HepG2 (cell line): Measurements from ENCODE around the gene MMP17. TPM values are rescaled to one million over a fixed set of nuclear protein-coding genes. Genes with fewer than 3 reads are reported as not detected.

Source experiments
- GABPA ChIP-seq, 2 experiments: IDR thresholded peaks; 2 replicates each; pipeline ENCODE4 v1.6.1; 2011 to 2016; ENCODE audit warnings: low read depth in 2 of 2, low read length in 1 of 2, missing biosample characterization in 1 of 2, missing genetic modification characterization in 1 of 2
- JUND ChIP-seq: sonication (generic); formaldehyde crosslinking; IDR thresholded peaks from 2 replicates; pipeline ENCODE4 v1.8.0; 2022; ENCODE audit warnings: mild to moderate bottlenecking, missing genetic modification reagents
- KDM5B ChIP-seq: sonication (generic); formaldehyde crosslinking; IDR thresholded peaks from 2 replicates; pipeline ENCODE4 v1.4.0; 2020; ENCODE audit warnings: missing genetic modification reagents, mild to moderate bottlenecking, borderline replicate concordance
- RBAK ChIP-seq: sonication (generic); formaldehyde crosslinking; IDR thresholded peaks from 2 replicates; pipeline ENCODE4 v1.5.1; 2020; ENCODE audit warnings: mild to moderate bottlenecking, missing genetic modification reagents
- SCMH1 ChIP-seq: sonication (generic); formaldehyde crosslinking; IDR thresholded peaks from 2 replicates; pipeline ENCODE4 v1.9.0; 2021; ENCODE audit warnings: missing genetic modification reagents, mild to moderate bottlenecking, borderline replicate concordance
- SRSF9 ChIP-seq: fragments of 200-400 bp; formaldehyde crosslinking; IDR thresholded peaks from 2 replicates; pipeline ENCODE4 v1.6.1; 2018; ENCODE audit warnings: borderline replicate concordance, mild to moderate bottlenecking, low read depth, low read length; ENCODE audit not compliant: insufficient read depth, poor library complexity, severe bottlenecking
- TBX2 ChIP-seq: sonication (generic); formaldehyde crosslinking; IDR thresholded peaks from 2 replicates; pipeline ENCODE4 v1.5.0; 2020; ENCODE audit warnings: missing genetic modification reagents, mild to moderate bottlenecking, borderline replicate concordance
- TSC22D2 ChIP-seq: sonication (generic); formaldehyde crosslinking; IDR thresholded peaks from 2 replicates; pipeline ENCODE4 v1.5.1; 2020; ENCODE audit warnings: missing genetic modification reagents, mild to moderate bottlenecking, borderline replicate concordance
- ZFP62 ChIP-seq: sonication (generic); formaldehyde crosslinking; IDR thresholded peaks from 2 replicates; pipeline ENCODE4 v1.4.0; 2020; ENCODE audit warnings: missing genetic modification reagents
- ZNF34 ChIP-seq: sonication (generic); formaldehyde crosslinking; IDR thresholded peaks from 2 replicates; pipeline ENCODE4 v1.4.0; 2020; ENCODE audit warnings: mild to moderate bottlenecking, missing genetic modification reagents, borderline replicate concordance
- ZNF451 ChIP-seq: sonication (generic); formaldehyde crosslinking; IDR thresholded peaks from 2 replicates; pipeline ENCODE4 v1.5.0; 2020; ENCODE audit warnings: mild to moderate bottlenecking, missing genetic modification reagents
- ZNF570 ChIP-seq: sonication (generic); formaldehyde crosslinking; IDR thresholded peaks from 2 replicates; pipeline ENCODE4 v1.4.0; 2020; ENCODE audit warnings: mild to moderate bottlenecking, missing genetic modification reagents, borderline replicate concordance
- ZNF776 ChIP-seq: sonication (generic); formaldehyde crosslinking; IDR thresholded peaks from 2 replicates; pipeline ENCODE4 v1.4.0; 2020; ENCODE audit warnings: mild to moderate bottlenecking, missing genetic modification reagents
- ZNF850 ChIP-seq: sonication (generic); formaldehyde crosslinking; conservative IDR thresholded peaks from 2 replicates; pipeline ENCODE4 v1.9.0; 2021; ENCODE audit warnings: mild to moderate bottlenecking, missing genetic modification reagents
- polyA plus RNA-seq, 8 experiments: library from polyadenylated mRNA; depleted of rRNA in 3 of 8; stranded (reverse) in 7 of 8; unstranded in 1 of 8; fragments of >200 nt; fragmentation: Illumina TruSeq in 4 of 8; extraction: Trizol in 4 of 8; gene quantifications; 2 replicates each; pipeline versions ENCODE4 v1.2.1 to v1.2.3, GENCODE V29; 2011 to 2016; ENCODE audit warnings: low read depth in 4 of 8, missing spikeins in 1 of 8, mixed read lengths in 1 of 8; ENCODE audit not compliant: insufficient read depth in 1 of 8
- total RNA-seq, 5 experiments: library from RNA; depleted of rRNA; stranded (reverse); fragments of >200 nt; fragmentation: Illumina TruSeq; extraction: Trizol; gene quantifications; 2 replicates each; pipeline ENCODE4 v1.2.3, GENCODE V29; 2016; ENCODE audit warnings: low read depth in 1 of 5
- TF ChIP-seq, protein P1 (sequence below): sonication (generic); formaldehyde crosslinking; IDR thresholded peaks from 2 replicates; pipeline ENCODE4 v1.5.1; 2020; ENCODE audit warnings: mild to moderate bottlenecking, missing genetic modification reagents, borderline replicate concordance
- TF ChIP-seq, protein P2 (sequence below): sonication (generic); formaldehyde crosslinking; IDR thresholded peaks from 2 replicates; pipeline ENCODE4 v1.5.1; 2020; ENCODE audit warnings: missing genetic modification reagents, mild to moderate bottlenecking, borderline replicate concordance
- TF ChIP-seq, protein P3 (sequence below): sonication (generic); formaldehyde crosslinking; IDR thresholded peaks from 2 replicates; pipeline ENCODE4 v1.8.1; 2023; ENCODE audit warnings: missing genetic modification reagents, mild to moderate bottlenecking, borderline replicate concordance
- TF ChIP-seq, protein P4 (sequence below): sonication (generic); formaldehyde crosslinking; IDR thresholded peaks from 2 replicates; pipeline ENCODE4 v1.4.0; 2020; ENCODE audit warnings: missing genetic modification reagents
- TF ChIP-seq, protein P5 (sequence below): sonication (generic); formaldehyde crosslinking; IDR thresholded peaks from 2 replicates; pipeline ENCODE4 v1.4.0; 2020; ENCODE audit warnings: low read depth, mild to moderate bottlenecking, missing genetic modification reagents

MMP17 gene
- total and polyA plus RNA-seq, 2 of the 13 experiments (the other 11 are each of a cell fraction or from before 2014, with no cell fraction given): 0.55 to 0.80 TPM

DNA sequence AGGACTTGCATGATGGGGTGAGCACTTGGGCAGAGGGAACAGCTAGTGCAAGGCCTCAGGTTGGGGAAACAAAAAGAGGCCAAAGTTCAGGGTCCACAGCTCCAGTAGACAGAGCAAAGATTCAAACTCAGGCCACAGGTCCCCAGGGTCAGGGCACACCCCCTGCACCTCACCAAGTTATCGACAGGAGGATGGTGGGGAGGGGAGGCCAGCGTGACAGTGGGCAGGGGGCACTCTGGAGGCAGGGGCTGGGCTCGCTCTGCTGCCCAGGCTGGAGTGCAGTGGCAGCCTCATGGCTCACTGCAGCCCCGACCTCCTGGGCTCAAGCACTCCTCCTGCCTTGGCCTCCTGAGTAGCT lies 33.9 kb downstream of the MMP17 start (continued):
- TF ChIP-seq, protein P1, sequence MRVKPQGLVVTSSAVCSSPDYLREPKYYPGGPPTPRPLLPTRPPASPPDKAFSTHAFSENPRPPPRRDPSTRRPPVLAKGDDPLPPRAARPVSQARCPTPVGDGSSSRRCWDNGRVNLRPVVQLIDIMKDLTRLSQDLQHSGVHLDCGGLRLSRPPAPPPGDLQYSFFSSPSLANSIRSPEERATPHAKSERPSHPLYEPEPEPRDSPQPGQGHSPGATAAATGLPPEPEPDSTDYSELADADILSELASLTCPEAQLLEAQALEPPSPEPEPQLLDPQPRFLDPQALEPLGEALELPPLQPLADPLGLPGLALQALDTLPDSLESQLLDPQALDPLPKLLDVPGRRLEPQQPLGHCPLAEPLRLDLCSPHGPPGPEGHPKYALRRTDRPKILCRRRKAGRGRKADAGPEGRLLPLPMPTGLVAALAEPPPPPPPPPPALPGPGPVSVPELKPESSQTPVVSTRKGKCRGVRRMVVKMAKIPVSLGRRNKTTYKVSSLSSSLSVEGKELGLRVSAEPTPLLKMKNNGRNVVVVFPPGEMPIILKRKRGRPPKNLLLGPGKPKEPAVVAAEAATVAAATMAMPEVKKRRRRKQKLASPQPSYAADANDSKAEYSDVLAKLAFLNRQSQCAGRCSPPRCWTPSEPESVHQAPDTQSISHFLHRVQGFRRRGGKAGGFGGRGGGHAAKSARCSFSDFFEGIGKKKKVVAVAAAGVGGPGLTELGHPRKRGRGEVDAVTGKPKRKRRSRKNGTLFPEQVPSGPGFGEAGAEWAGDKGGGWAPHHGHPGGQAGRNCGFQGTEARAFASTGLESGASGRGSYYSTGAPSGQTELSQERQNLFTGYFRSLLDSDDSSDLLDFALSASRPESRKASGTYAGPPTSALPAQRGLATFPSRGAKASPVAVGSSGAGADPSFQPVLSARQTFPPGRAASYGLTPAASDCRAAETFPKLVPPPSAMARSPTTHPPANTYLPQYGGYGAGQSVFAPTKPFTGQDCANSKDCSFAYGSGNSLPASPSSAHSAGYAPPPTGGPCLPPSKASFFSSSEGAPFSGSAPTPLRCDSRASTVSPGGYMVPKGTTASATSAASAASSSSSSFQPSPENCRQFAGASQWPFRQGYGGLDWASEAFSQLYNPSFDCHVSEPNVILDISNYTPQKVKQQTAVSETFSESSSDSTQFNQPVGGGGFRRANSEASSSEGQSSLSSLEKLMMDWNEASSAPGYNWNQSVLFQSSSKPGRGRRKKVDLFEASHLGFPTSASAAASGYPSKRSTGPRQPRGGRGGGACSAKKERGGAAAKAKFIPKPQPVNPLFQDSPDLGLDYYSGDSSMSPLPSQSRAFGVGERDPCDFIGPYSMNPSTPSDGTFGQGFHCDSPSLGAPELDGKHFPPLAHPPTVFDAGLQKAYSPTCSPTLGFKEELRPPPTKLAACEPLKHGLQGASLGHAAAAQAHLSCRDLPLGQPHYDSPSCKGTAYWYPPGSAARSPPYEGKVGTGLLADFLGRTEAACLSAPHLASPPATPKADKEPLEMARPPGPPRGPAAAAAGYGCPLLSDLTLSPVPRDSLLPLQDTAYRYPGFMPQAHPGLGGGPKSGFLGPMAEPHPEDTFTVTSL (CRISPR knock-in tag): no peak
- peak; percentile 61; the same call in 1 of the 2 replicates for TF ChIP-seq JUND
- TF ChIP-seq GABPA (IDR thresholded peaks at IDR 0.05; ENCODE audit: low read depth, low read length): no peak
- TF ChIP-seq GABPA (CRISPR knock-in tag; IDR thresholded peaks at IDR 0.05; ENCODE audit: low read depth): no peak
- TF ChIP-seq, protein P2, sequence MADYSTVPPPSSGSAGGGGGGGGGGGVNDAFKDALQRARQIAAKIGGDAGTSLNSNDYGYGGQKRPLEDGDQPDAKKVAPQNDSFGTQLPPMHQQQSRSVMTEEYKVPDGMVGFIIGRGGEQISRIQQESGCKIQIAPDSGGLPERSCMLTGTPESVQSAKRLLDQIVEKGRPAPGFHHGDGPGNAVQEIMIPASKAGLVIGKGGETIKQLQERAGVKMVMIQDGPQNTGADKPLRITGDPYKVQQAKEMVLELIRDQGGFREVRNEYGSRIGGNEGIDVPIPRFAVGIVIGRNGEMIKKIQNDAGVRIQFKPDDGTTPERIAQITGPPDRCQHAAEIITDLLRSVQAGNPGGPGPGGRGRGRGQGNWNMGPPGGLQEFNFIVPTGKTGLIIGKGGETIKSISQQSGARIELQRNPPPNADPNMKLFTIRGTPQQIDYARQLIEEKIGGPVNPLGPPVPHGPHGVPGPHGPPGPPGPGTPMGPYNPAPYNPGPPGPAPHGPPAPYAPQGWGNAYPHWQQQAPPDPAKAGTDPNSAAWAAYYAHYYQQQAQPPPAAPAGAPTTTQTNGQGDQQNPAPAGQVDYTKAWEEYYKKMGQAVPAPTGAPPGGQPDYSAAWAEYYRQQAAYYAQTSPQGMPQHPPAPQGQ: no peak
- TF ChIP-seq, protein P3, sequence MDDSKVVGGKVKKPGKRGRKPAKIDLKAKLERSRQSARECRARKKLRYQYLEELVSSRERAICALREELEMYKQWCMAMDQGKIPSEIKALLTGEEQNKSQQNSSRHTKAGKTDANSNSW: no peak
- TF ChIP-seq ZNF34 (CRISPR knock-in tag): no peak
- TF ChIP-seq ZNF451 (CRISPR knock-in tag): no peak
- no peak for TF ChIP-seq ZNF776
- TF ChIP-seq ZFP62 (CRISPR knock-in tag): no peak
- TF ChIP-seq ZNF570 (CRISPR knock-in tag): no peak
- TF ChIP-seq TSC22D2 (CRISPR knock-in tag): no peak
- no peak for TF ChIP-seq RBAK (CRISPR knock-in tag)
- peak; percentile 34; the same call in 1 of the 2 replicates for TF ChIP-seq TBX2
- TF ChIP-seq, protein P4, sequence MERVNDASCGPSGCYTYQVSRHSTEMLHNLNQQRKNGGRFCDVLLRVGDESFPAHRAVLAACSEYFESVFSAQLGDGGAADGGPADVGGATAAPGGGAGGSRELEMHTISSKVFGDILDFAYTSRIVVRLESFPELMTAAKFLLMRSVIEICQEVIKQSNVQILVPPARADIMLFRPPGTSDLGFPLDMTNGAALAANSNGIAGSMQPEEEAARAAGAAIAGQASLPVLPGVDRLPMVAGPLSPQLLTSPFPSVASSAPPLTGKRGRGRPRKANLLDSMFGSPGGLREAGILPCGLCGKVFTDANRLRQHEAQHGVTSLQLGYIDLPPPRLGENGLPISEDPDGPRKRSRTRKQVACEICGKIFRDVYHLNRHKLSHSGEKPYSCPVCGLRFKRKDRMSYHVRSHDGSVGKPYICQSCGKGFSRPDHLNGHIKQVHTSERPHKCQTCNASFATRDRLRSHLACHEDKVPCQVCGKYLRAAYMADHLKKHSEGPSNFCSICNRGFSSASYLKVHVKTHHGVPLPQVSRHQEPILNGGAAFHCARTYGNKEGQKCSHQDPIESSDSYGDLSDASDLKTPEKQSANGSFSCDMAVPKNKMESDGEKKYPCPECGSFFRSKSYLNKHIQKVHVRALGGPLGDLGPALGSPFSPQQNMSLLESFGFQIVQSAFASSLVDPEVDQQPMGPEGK (CRISPR knock-in tag): peak; percentile 73
- TF ChIP-seq ZNF850 (CRISPR knock-in tag): no peak
- TF ChIP-seq SRSF9: no peak
- no peak for TF ChIP-seq KDM5B (CRISPR knock-in tag)
- TF ChIP-seq, protein P5, sequence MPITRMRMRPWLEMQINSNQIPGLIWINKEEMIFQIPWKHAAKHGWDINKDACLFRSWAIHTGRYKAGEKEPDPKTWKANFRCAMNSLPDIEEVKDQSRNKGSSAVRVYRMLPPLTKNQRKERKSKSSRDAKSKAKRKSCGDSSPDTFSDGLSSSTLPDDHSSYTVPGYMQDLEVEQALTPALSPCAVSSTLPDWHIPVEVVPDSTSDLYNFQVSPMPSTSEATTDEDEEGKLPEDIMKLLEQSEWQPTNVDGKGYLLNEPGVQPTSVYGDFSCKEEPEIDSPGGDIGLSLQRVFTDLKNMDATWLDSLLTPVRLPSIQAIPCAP (CRISPR knock-in tag): no peak
- no peak for TF ChIP-seq SCMH1 (CRISPR knock-in tag)
